Ishikawa (cell line): ENCODE measurements around the gene E2F3.

Source experiments
- CEBPB ChIP-seq: IDR thresholded peaks from 2 replicates; pipeline ENCODE4 v1.6.1; 2012
- EGR1 ChIP-seq: IDR thresholded peaks from 2 replicates; pipeline ENCODE4 v1.6.1; 2012
- EP300 ChIP-seq: IDR thresholded peaks from 2 replicates; pipeline ENCODE4 v1.6.1; 2012; ENCODE audit warnings: borderline replicate concordance
- FOXM1 ChIP-seq: IDR thresholded peaks from 2 replicates; pipeline ENCODE4 v1.6.1; 2012; ENCODE audit warnings: low read depth, borderline replicate concordance
- MAX ChIP-seq: IDR thresholded peaks from 2 replicates; pipeline ENCODE4 v1.6.1; 2012
- NFIC ChIP-seq: IDR thresholded peaks from 2 replicates; pipeline ENCODE4 v1.6.1; 2012
- RAD21 ChIP-seq: IDR thresholded peaks from 2 replicates; pipeline ENCODE4 v1.6.1; 2012; ENCODE audit warnings: low read depth
- REST ChIP-seq: IDR thresholded peaks from 2 replicates; pipeline ENCODE4 v1.6.1; 2012; ENCODE audit warnings: low read depth, mild to moderate bottlenecking
- TAF1 ChIP-seq: IDR thresholded peaks from 2 replicates; pipeline ENCODE4 v1.6.1; 2012; ENCODE audit warnings: low read depth, mild to moderate bottlenecking
- TCF12 ChIP-seq: IDR thresholded peaks from 2 replicates; pipeline ENCODE4 v1.6.1; 2012; ENCODE audit warnings: low read depth
- TEAD4 ChIP-seq: IDR thresholded peaks from 2 replicates; pipeline ENCODE4 v1.6.1; 2012
- ZBTB7A ChIP-seq: IDR thresholded peaks from 2 replicates; pipeline ENCODE4 v1.6.1; 2012; ENCODE audit warnings: low read depth

GRCh38 chr6:20509212-20509611, 107.5 kb downstream of the E2F3 start:
- TF ChIP-seq RAD21 (no peak), EP300 (no peak), TAF1 (no peak), MAX (no peak), TEAD4 (no peak), EGR1 (no peak), CEBPB (no peak), ZBTB7A (no peak), TCF12 (no peak), FOXM1 (no peak), REST (no peak), NFIC (no peak)
